Neural progenitor cell (in vitro differentiated cells): ENCODE results near the gene MYH15.

Experiments used
- EZH2phosphoT487 ChIP-seq: fragments of 200-600 bp; sonication (generic); IDR thresholded peaks from 2 replicates; pipeline ENCODE4 v1.6.1; 2017; ENCODE audit warnings: antibody characterized with exemption
- TF ChIP-seq, protein P1 (sequence below): fragments of 200-600 bp; sonication (generic); IDR thresholded peaks from 2 replicates; pipeline ENCODE4 v1.5.1; 2017; ENCODE audit warnings: antibody characterized with exemption, mild to moderate bottlenecking

DNA sequence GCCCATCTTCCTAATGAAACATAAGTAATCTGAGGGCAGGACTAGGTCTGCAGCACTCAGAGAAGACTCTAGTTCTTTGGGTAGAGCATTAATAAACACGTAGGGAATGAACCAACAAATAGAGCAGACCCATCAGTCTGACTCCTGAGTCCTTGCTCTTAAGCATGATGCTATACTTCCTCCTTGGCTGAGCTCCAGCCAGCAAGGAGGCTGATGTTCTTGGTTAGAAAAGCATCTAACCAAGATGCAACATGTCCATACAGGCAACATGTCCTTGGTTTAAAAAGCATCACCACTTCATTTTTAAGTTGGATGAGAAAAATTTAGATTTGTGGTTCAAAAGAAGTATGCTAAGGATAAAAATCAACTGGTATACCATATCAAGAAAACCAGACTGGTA is 8.5 kb upstream of the MYH15 start:
- TF ChIP-seq, protein P1, sequence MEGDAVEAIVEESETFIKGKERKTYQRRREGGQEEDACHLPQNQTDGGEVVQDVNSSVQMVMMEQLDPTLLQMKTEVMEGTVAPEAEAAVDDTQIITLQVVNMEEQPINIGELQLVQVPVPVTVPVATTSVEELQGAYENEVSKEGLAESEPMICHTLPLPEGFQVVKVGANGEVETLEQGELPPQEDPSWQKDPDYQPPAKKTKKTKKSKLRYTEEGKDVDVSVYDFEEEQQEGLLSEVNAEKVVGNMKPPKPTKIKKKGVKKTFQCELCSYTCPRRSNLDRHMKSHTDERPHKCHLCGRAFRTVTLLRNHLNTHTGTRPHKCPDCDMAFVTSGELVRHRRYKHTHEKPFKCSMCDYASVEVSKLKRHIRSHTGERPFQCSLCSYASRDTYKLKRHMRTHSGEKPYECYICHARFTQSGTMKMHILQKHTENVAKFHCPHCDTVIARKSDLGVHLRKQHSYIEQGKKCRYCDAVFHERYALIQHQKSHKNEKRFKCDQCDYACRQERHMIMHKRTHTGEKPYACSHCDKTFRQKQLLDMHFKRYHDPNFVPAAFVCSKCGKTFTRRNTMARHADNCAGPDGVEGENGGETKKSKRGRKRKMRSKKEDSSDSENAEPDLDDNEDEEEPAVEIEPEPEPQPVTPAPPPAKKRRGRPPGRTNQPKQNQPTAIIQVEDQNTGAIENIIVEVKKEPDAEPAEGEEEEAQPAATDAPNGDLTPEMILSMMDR = no peak
- no peak for TF ChIP-seq EZH2phosphoT487
